ENCODE data around the gene SBF2. TPM values are rescaled to one million over a fixed set of nuclear protein-coding genes. Genes with fewer than 3 reads are reported as not detected.

Gene SBF2
- total RNA-seq (10 to 100 TPM; 25.7 to 34.0 TPM), polyA plus RNA-seq (ENCODE audit: insufficient read length in 6 of 6) (10 to 100 TPM; 43.5 to 62.6 (median 61.1) TPM)
- long read RNA-seq, donor 1, partial matches to known transcripts, result 5 of 7 reads
- long read RNA-seq, donor 1, other reads (novel, unspliced or antisense), result 0 of 7 reads
- long read RNA-seq, donor 2, partial matches to known transcripts, result 0 of 4 reads
- long read RNA-seq, donor 2, other reads (novel, unspliced or antisense), result 0 of 4 reads
- long read RNA-seq, donor 3, full-length matches to known transcripts, result 4 of 4 reads
- long read RNA-seq, donor 3, partial matches to known transcripts, result 0 of 4 reads
- long read RNA-seq, donor 3, other reads (novel, unspliced or antisense), result 0 of 4 reads
- long read RNA-seq, donor 4, result 0 reads
- long read RNA-seq, donor 5, result 0 reads
- long read RNA-seq, donor 6, partial matches to known transcripts, result 0 of 2 reads
- long read RNA-seq, donor 6, other reads (novel, unspliced or antisense), result 0 of 2 reads
- long read RNA-seq, donor 7, result 0 reads
- long read RNA-seq, donor 8, partial matches to known transcripts, result 6 of 7 reads
- long read RNA-seq, donor 8, other reads (novel, unspliced or antisense), result 0 of 7 reads
- long read RNA-seq, donor 9, result 0 reads
- long read RNA-seq, donor 10, partial matches to known transcripts, result 4 of 4 reads
- long read RNA-seq, donor 10, other reads (novel, unspliced or antisense), result 0 of 4 reads
- long read RNA-seq, donor 11, full-length matches to known transcripts, result 7 of 7 reads
- long read RNA-seq, donor 11, partial matches to known transcripts, result 0 of 7 reads
- long read RNA-seq, donor 11, other reads (novel, unspliced or antisense), result 0 of 7 reads
- long read RNA-seq, donor 12, partial matches to known transcripts, result 0 of 2 reads
- long read RNA-seq, donor 12, other reads (novel, unspliced or antisense), result 0 of 2 reads

GRCh38 chr11:10293423-10294289, at the start of gene SBF2:
Gene SBF2, minus strand, starts transcription at chr11:10294219. Its CDS starts 150 bp downstream, at chr11:10294069.
- intact Hi-C loops (cut with DNase I), result no loop called here
- H3K4me1 ChIP-seq, result peaks cover 9 to 76% of the 10 kb centered on the region in 2 donors
- peak within 1 kb of the TSS; percentile 70 to 78 for H3K4me3 ChIP-seq
- no peaks in the 10 kb centered on the region for H3K36me3 ChIP-seq
- peak; percentile 84 for ATAC-seq
- peaks cover 6 to 32% of the 10 kb centered on the region in 2 donors for H3K27me3 ChIP-seq
- peak within 1 kb of the TSS; percentile 94 to 95 for H3K27ac ChIP-seq
- DNase-seq, result peak; percentile 87 to 96 (median 90)
- no peaks in the 10 kb centered on the region for H3K9me3 ChIP-seq
- TF ChIP-seq CTCF (IDR thresholded peaks at IDR 0.05), result no peak

GRCh38 chr11:10338287-10338686, 44.3 kb upstream of the SBF2 start:
- intact Hi-C loops (cut with DNase I), result no loop called here
- ATAC-seq, result no peak
- DNase-seq, result no peak
- H3K27me3 ChIP-seq, result no peaks in the 10 kb centered on the region
- H3K27ac ChIP-seq, result no peak overlapping the region
- no peaks in the 10 kb centered on the region for H3K36me3 ChIP-seq
- no peaks in the 10 kb centered on the region for H3K4me1 ChIP-seq
- TF ChIP-seq CTCF (IDR thresholded peaks at IDR 0.05), result no peak
- no peaks in the 10 kb centered on the region for H3K9me3 ChIP-seq
- H3K4me3 ChIP-seq, result no peak overlapping the region

- peaks cover 7 to 16% of the 10 kb centered on the region in 2 donors for H3K4me1 ChIP-seq
- DNase-seq, result no peak
- ATAC-seq, result no peak
- H3K27ac ChIP-seq, result no peak overlapping the region
- H3K9me3 ChIP-seq, result no peaks in the 10 kb centered on the region
- no peak for TF ChIP-seq CTCF (IDR thresholded peaks at IDR 0.05)
- no peak overlapping the region for H3K4me3 ChIP-seq
- H3K36me3 ChIP-seq, result no peaks in the 10 kb centered on the region
- H3K27me3 ChIP-seq, result no peaks in the 10 kb centered on the region
- intact Hi-C loops (cut with DNase I), result no loop called here
These were observed 39.5 kb upstream of the SBF2 start for GRCh38 chr11:10333490-10333889.

- H3K27me3 ChIP-seq, result no peaks in the 10 kb centered on the region
- intact Hi-C loops (cut with DNase I), result no loop called here
- no peak overlapping the region for H3K4me3 ChIP-seq
- no peaks in the 10 kb centered on the region for H3K36me3 ChIP-seq
- DNase-seq (no peak), ATAC-seq (no peak)
- H3K4me1 ChIP-seq, result peaks cover 19 to 33% of the 10 kb centered on the region in 2 donors
- no peaks in the 10 kb centered on the region for H3K9me3 ChIP-seq
- TF ChIP-seq CTCF (IDR thresholded peaks at IDR 0.05), result no peak
- no peak overlapping the region for H3K27ac ChIP-seq
These were observed 37.7 kb upstream of the SBF2 start for GRCh38 chr11:10331548-10332289.

Data from left lung (tissue), 14 donors.